ENCODE results near the gene CCDC192.

CCDC192 gene

DNA sequence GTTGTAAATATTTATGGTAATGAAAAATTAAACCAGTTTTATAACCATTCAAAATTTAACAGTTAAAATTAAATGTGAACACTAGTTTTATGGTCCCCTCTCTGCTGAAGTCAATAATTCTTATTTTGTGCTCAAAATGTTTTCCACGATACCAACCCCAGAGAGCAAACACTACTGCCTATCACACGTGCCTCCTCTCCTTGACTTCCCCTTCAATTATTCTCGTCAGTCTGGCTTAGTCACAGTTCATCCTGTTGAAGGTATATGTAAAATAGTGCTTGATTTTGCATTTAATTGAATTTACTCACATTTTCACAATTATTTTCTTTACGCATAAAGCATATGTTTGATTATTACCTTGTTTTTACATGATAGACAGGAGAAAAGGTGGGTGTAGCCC, 148.8 kb downstream of the CCDC192 start:
- no peak overlapping the region for H3K4me3 ChIP-seq (IDR thresholded peaks at IDR 0.05; ENCODE audit: insufficient read depth, low read depth, low read length)
- H3K27me3 ChIP-seq (ENCODE audit: insufficient read depth, low read depth), result no peaks in the 10 kb centered on the region
- TF ChIP-seq, protein P1, sequence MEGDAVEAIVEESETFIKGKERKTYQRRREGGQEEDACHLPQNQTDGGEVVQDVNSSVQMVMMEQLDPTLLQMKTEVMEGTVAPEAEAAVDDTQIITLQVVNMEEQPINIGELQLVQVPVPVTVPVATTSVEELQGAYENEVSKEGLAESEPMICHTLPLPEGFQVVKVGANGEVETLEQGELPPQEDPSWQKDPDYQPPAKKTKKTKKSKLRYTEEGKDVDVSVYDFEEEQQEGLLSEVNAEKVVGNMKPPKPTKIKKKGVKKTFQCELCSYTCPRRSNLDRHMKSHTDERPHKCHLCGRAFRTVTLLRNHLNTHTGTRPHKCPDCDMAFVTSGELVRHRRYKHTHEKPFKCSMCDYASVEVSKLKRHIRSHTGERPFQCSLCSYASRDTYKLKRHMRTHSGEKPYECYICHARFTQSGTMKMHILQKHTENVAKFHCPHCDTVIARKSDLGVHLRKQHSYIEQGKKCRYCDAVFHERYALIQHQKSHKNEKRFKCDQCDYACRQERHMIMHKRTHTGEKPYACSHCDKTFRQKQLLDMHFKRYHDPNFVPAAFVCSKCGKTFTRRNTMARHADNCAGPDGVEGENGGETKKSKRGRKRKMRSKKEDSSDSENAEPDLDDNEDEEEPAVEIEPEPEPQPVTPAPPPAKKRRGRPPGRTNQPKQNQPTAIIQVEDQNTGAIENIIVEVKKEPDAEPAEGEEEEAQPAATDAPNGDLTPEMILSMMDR (conservative IDR thresholded peaks at IDR 0.05; ENCODE audit: low read depth, low read length), result no peak
- no peak overlapping the region for H3K4me2 ChIP-seq
- H3K4me1 ChIP-seq (ENCODE audit: low read depth, poor library complexity, severe bottlenecking), result peaks cover 6% of the 10 kb centered on the region
- no peak overlapping the region for H3K27ac ChIP-seq
- H2AFZ ChIP-seq (ENCODE audit: low read depth), result no peak overlapping the region
- H3K9ac ChIP-seq, result no peak overlapping the region
- no peaks in the 10 kb centered on the region for H4K20me1 ChIP-seq (ENCODE audit: insufficient read depth)
- H3K79me2 ChIP-seq (ENCODE audit: insufficient read depth, low read depth), result no peaks in the 10 kb centered on the region
- H3K36me3 ChIP-seq (ENCODE audit: insufficient read depth), result no peaks in the 10 kb centered on the region

DNA sequence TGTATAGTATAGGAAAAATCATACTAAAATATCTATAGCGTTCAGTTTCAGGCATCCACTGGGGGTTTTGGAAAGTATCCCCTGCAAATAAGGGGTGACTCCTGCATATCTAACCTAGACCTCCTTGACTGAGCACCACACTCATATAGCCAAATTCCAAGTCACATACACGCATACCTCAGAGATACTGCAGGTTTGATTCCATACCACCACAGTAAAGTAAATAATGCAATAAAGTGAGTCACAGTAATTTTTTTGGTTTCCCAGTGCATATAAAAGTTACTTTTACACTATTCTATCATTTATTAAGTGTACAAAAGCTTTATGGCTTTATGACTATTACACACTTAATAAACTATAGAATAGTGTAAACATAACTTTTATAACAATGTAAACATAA, 151.3 kb downstream of the CCDC192 start:
- Histone ChIP-seq H3K4me3 (IDR thresholded peaks at IDR 0.05; ENCODE audit: insufficient read depth, low read depth, low read length) (no peak overlapping the region), H3K9ac (no peak overlapping the region), H3K27me3 (ENCODE audit: insufficient read depth, low read depth) (no peaks in the 10 kb centered on the region), H3K4me1 (ENCODE audit: low read depth, poor library complexity, severe bottlenecking) (peaks cover 6% of the 10 kb centered on the region), H4K20me1 (ENCODE audit: insufficient read depth) (no peaks in the 10 kb centered on the region), H3K4me2 (no peak overlapping the region), H3K27ac (no peak overlapping the region), H3K36me3 (ENCODE audit: insufficient read depth) (no peaks in the 10 kb centered on the region), H2AFZ (ENCODE audit: low read depth) (no peak overlapping the region), H3K79me2 (ENCODE audit: insufficient read depth, low read depth) (no peaks in the 10 kb centered on the region)
- TF ChIP-seq, protein P1 (conservative IDR thresholded peaks at IDR 0.05; ENCODE audit: low read depth, low read length), result no peak

DNA sequence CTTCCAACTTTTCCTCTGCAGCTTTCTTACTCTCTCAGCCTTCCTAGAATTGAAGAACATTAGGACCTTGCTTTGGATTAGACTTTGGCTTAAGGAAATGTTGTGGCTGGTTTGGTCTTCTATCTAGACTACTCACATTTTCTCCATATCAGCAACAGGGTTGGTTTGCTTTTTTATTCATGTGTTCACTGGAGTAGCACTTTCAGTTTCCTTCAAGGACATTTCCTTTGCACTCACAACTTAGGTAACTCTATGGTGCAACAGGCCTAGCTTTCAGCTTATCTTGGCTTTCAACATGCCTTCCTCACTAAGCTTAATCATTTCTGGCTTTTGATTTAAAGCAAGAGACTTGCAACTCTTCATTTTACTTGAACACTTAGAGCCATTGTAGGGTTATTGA, 153.1 kb downstream of the CCDC192 start:
- H3K4me3 ChIP-seq (IDR thresholded peaks at IDR 0.05; ENCODE audit: insufficient read depth, low read depth, low read length), result no peak overlapping the region
- no peak overlapping the region for H2AFZ ChIP-seq (ENCODE audit: low read depth)
- no peaks in the 10 kb centered on the region for H3K36me3 ChIP-seq (ENCODE audit: insufficient read depth)
- H3K27ac ChIP-seq, result no peak overlapping the region
- no peak overlapping the region for H3K9ac ChIP-seq
- H3K27me3 ChIP-seq (ENCODE audit: insufficient read depth, low read depth), result no peaks in the 10 kb centered on the region
- no peak overlapping the region for H3K4me2 ChIP-seq
- TF ChIP-seq, protein P1 (conservative IDR thresholded peaks at IDR 0.05; ENCODE audit: low read depth, low read length), result no peak
- no peaks in the 10 kb centered on the region for H3K79me2 ChIP-seq (ENCODE audit: insufficient read depth, low read depth)
- H3K4me1 ChIP-seq (ENCODE audit: low read depth, poor library complexity, severe bottlenecking), result peaks cover 6% of the 10 kb centered on the region
- no peaks in the 10 kb centered on the region for H4K20me1 ChIP-seq (ENCODE audit: insufficient read depth)

DNA sequence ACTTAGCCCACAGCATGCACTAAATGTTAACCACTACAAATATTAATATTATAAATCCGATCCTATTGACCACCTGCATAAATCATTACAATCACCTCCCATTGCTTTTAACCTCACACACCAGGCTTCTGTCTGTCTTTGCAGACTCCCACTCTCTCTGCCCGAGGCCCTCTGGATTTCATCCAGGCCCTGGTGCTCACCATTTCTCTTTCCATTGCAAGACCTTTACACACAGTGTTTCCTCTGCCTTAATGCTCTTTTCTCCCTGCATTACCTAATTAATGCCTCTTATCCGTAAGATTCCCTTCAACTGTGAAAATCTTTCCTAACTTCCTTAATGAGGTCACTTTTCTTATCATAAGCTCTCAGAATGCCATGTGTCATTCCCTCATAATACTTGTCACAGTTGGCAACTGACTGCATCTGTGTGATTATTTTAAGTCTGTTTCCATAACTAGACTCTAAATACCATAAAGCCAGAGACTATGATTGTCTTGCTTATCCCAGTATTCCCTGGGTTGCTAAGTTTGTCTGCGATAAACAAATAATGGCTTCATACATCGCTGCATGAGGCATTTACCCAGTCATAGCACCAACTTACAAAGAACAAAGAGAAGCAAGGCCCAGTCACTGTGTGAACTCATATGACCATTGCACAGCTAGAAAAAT, 155.1 kb downstream of the CCDC192 start:
- Histone ChIP-seq H3K9ac (no peak overlapping the region), H3K27ac (no peak overlapping the region), H3K4me2 (no peak overlapping the region), H4K20me1 (ENCODE audit: insufficient read depth) (no peaks in the 10 kb centered on the region), H3K4me3 (IDR thresholded peaks at IDR 0.05; ENCODE audit: insufficient read depth, low read depth, low read length) (no peak overlapping the region), H2AFZ (ENCODE audit: low read depth) (no peak overlapping the region), H3K27me3 (ENCODE audit: insufficient read depth, low read depth) (no peaks in the 10 kb centered on the region), H3K79me2 (ENCODE audit: insufficient read depth, low read depth) (no peaks in the 10 kb centered on the region), H3K4me1 (ENCODE audit: low read depth, poor library complexity, severe bottlenecking) (peaks cover 6% of the 10 kb centered on the region), H3K36me3 (ENCODE audit: insufficient read depth) (no peaks in the 10 kb centered on the region)
- TF ChIP-seq, protein P1 (conservative IDR thresholded peaks at IDR 0.05; ENCODE audit: low read depth, low read length), result no peak

Measured in KMS-11 (cell line).